ENCODE data around the gene VAMP5.

DNA sequence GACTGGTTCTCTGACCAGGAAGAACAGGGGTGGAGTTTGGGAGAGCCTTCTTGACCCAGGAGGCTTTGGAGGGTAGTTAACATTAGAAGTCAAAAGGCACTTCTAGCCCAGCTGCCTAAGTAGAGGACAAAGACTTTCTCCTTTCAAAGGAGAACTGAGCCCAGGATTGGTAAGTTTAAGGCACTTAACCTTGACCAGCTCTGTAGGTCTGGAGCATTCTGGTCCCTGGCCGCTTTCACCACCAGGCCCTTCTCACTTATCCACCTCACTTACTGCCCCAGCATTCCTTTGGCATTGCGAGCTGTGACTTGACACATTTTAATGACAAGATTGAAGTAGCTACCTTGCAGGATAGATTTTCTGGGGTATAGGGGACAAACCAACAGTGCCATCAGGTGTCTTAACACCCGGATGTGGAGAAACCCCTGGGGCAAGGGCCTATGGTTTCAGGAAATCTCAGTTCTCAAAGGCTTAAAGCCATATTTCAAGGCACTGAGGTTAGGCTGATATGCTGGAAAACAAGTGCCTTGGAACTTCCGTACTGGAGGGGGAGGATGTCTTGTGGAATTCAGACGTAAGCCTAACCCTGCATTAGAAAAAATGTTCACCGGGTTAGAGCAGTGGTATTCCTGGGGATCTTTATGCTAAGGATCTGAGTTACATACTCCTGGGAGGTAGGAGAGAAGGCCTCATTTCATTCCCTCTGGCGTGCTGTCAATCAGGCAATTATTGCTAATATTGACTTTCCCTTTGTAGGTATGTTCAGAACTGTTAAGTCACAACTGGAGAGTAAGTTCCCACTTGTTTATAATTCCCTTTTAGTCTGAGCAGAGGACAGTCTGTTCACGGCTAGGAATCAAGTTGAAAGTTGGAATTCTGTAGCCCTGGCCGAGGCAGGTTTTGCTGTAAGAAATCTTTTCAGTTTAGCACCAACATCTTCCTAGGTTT is 23.3 kb downstream of the VAMP5 start:
- TF ChIP-seq, protein P1, sequence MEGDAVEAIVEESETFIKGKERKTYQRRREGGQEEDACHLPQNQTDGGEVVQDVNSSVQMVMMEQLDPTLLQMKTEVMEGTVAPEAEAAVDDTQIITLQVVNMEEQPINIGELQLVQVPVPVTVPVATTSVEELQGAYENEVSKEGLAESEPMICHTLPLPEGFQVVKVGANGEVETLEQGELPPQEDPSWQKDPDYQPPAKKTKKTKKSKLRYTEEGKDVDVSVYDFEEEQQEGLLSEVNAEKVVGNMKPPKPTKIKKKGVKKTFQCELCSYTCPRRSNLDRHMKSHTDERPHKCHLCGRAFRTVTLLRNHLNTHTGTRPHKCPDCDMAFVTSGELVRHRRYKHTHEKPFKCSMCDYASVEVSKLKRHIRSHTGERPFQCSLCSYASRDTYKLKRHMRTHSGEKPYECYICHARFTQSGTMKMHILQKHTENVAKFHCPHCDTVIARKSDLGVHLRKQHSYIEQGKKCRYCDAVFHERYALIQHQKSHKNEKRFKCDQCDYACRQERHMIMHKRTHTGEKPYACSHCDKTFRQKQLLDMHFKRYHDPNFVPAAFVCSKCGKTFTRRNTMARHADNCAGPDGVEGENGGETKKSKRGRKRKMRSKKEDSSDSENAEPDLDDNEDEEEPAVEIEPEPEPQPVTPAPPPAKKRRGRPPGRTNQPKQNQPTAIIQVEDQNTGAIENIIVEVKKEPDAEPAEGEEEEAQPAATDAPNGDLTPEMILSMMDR (IDR thresholded peaks at IDR 0.05): no peak
- TF ChIP-seq POLR2A (IDR thresholded peaks at IDR 0.05): no peak
